HepG2 (cell line): ENCODE results near the gene CAMKMT. TPM values are rescaled to one million over a fixed set of nuclear protein-coding genes. Genes with fewer than 3 reads are reported as not detected.
A peak's percentile ranks its signal among the peaks of the same experiment; 100 is the strongest.

Experiments
- ATAC-seq: fragments of 200-7000 bp; cut with Tn5 transposase; 3 replicates; pipeline ENCODE4 v1.9.1; 2020; ENCODE audit warnings: mild to moderate bottlenecking, moderate library complexity
- BruUV-seq: library from RNA; stranded (reverse); fragments of 400-500 nt; replicated peaks from 2 replicates; lab custom pipeline; 2021; lab: Mats Ljungman, UMichigan
- CTCF ChIA-PET: fragments of 300-600 bp; formaldehyde crosslinking; extraction: SDS; loops from one replicate; lab custom pipeline; 2021; ENCODE audit warnings: low total read pairs, inconsistent platforms, low intra/inter-chr PET ratio; lab: Yijun Ruan, JAX
- POLR2A ChIA-PET: fragments of 350-600 bp; sonication (Branson Sonifier 250); formaldehyde crosslinking; loops from one replicate; lab custom pipeline; 2020; ENCODE audit warnings: antibody characterized with exemption, inconsistent platforms; lab: Yijun Ruan, JAX
- DNase-seq: peaks from one replicate; pipeline ENCODE4 v3.0.0-alpha.2; 2015; ENCODE audit warnings: low spot score
- FAIRE-seq: peaks from 3 replicates; lab custom pipeline; 2011; peaks lifted over from hg19 to GRCh38; lab: Jason Lieb, UNC
- H2AFZ ChIP-seq: one replicate; pipeline ENCODE4 v1.6.1; 2011; ENCODE audit warnings: low read length, inconsistent platforms
- H3K27ac ChIP-seq: fragments of 300-600 bp; 3 replicates; pipeline ENCODE4 v1.8.0; 2011; ENCODE audit warnings: mixed run types, mild to moderate bottlenecking, mixed read lengths, low read length, inconsistent platforms; ENCODE audit not compliant: insufficient read depth; ENCODE audit errors: extremely low read length
- H3K27me3 ChIP-seq, 2 experiments: fragments of 200-600 bp in 1 of 2; 2 replicates in 1 of 2; 3 replicates in 1 of 2; pipeline versions ENCODE4 v1.6.0 to v1.8.0; 2011; ENCODE audit warnings: low read length in 2 of 2, mild to moderate bottlenecking in 2 of 2, moderate library complexity in 2 of 2, inconsistent platforms in 1 of 2; ENCODE audit not compliant: insufficient read depth in 2 of 2, control insufficient read depth in 1 of 2
- H3K36me3 ChIP-seq, 2 experiments: fragments of 200-600 bp in 1 of 2; replicated peaks in 1 of 2; 2 replicates in 1 of 2; 3 replicates in 1 of 2; pipeline versions ENCODE4 v1.5.1 to v1.8.0; 2011; ENCODE audit warnings: low read length in 2 of 2, inconsistent platforms in 1 of 2; ENCODE audit not compliant: insufficient read depth in 2 of 2, control insufficient read depth in 1 of 2
- H3K4me1 ChIP-seq: 2 replicates; pipeline ENCODE4 v1.5.1; 2012; ENCODE audit warnings: low read length, inconsistent platforms; ENCODE audit not compliant: insufficient read depth
- H3K4me2 ChIP-seq: 2 replicates; pipeline ENCODE4 v1.6.0; 2011; ENCODE audit warnings: low read depth, low read length, inconsistent platforms
- H3K4me3 ChIP-seq, 3 experiments: fragments of 200-600 bp in 1 of 3; sonication (generic), shearing (Covaris generic) in 1 of 3; replicated peaks in 1 of 3; 2 replicates each; pipeline ENCODE4 v1.5.1; 2011 to 2016; ENCODE audit warnings: low read length in 3 of 3, inconsistent platforms in 2 of 3, low read depth in 2 of 3, mild to moderate bottlenecking in 2 of 3, control low read depth in 1 of 3, mixed read lengths in 1 of 3; ENCODE audit not compliant: insufficient read depth in 1 of 3
- H3K79me2 ChIP-seq: one replicate; pipeline ENCODE4 v1.6.1; 2011; ENCODE audit warnings: low read length, inconsistent platforms; ENCODE audit not compliant: insufficient read depth
- H3K9ac ChIP-seq: 2 replicates; pipeline ENCODE4 v1.6.0; 2011; ENCODE audit warnings: mild to moderate bottlenecking, low read depth, low read length, inconsistent platforms; ENCODE audit not compliant: insufficient read depth
- H3K9me3 ChIP-seq: 2 replicates; pipeline ENCODE4 v1.5.1; 2012; ENCODE audit warnings: mild to moderate bottlenecking, low read length
- H4K20me1 ChIP-seq: 2 replicates; pipeline ENCODE4 v1.6.0; 2011; ENCODE audit warnings: inconsistent platforms, mild to moderate bottlenecking, low read length, moderate library complexity; ENCODE audit not compliant: insufficient read depth
- ATF1 ChIP-seq: IDR thresholded peaks from 2 replicates; pipeline ENCODE4 v1.6.1; 2016; ENCODE audit warnings: mild to moderate bottlenecking, control low read depth
- LCORL ChIP-seq, 2 experiments: fragments of 450-650 bp in 1 of 2; sonication (generic) in 1 of 2; formaldehyde crosslinking in 1 of 2; IDR thresholded peaks; 2 replicates each; pipeline versions ENCODE4 v1.5.0 to v1.6.1; 2017 to 2020; ENCODE audit warnings: antibody characterized with exemption in 1 of 2, missing genetic modification reagents in 1 of 2
- PRDM15 ChIP-seq: sonication (generic); formaldehyde crosslinking; IDR thresholded peaks from 2 replicates; pipeline ENCODE4 v1.4.0; 2020; ENCODE audit warnings: missing genetic modification reagents
- ZNF512B ChIP-seq: sonication (generic); formaldehyde crosslinking; IDR thresholded peaks from 2 replicates; pipeline ENCODE4 v1.5.1; 2020; ENCODE audit warnings: missing genetic modification reagents, mild to moderate bottlenecking, borderline replicate concordance
- ZNF563 ChIP-seq: sonication (generic); formaldehyde crosslinking; IDR thresholded peaks from 2 replicates; pipeline ENCODE4 v1.8.0; 2022; ENCODE audit warnings: mild to moderate bottlenecking, moderate library complexity, missing genetic modification reagents
- WGBS: methylation state at CpG from one replicate; pipeline ENCODE4 v1.1.6; 2017; ENCODE audit warnings: low lambda C conversion rate; 5-methylcytosine and 5-hydroxymethylcytosine counted together
- in situ Hi-C: cut with HindIII; loops from 2 replicates; pipeline ENCODE4 v1.10.0; 2017; ENCODE audit warnings: low pct_unique_long_range_greater_than_20kb; ENCODE audit not compliant: extremely low pct_ligation_motif_present
- intact Hi-C: fragments of 100-400 bp; cut with micrococcal nuclease; formaldehyde crosslinking; loops from one replicate; pipeline ENCODE4 v1.10.0; 2022; ENCODE audit not compliant: unreplicated experiment
- polyA plus RNA-seq, 8 experiments: library from polyadenylated mRNA; depleted of rRNA in 3 of 8; stranded (reverse) in 7 of 8; unstranded in 1 of 8; fragments of >200 nt; fragmentation: Illumina TruSeq in 4 of 8; extraction: Trizol in 4 of 8; gene quantifications; 2 replicates each; pipeline versions ENCODE4 v1.2.1 to v1.2.3, GENCODE V29; 2011 to 2016; ENCODE audit warnings: low read depth in 4 of 8, missing spikeins in 1 of 8, mixed read lengths in 1 of 8; ENCODE audit not compliant: insufficient read depth in 1 of 8
- total RNA-seq, 5 experiments: library from RNA; depleted of rRNA; stranded (reverse); fragments of >200 nt; fragmentation: Illumina TruSeq; extraction: Trizol; gene quantifications; 2 replicates each; pipeline ENCODE4 v1.2.3, GENCODE V29; 2016; ENCODE audit warnings: low read depth in 1 of 5
- TF ChIP-seq, protein P1 (sequence below): IDR thresholded peaks from 2 replicates; pipeline ENCODE4 v1.6.1; 2016; ENCODE audit warnings: low read depth, missing genetic modification reagents, missing compliant biosample characterization
- TF ChIP-seq, protein P2 (sequence below): sonication (generic); formaldehyde crosslinking; IDR thresholded peaks from 2 replicates; pipeline ENCODE4 v1.4.0; 2020; ENCODE audit warnings: mild to moderate bottlenecking, missing genetic modification reagents

CAMKMT gene
- total and polyA plus RNA-seq, 2 of the 13 experiments (the other 11 are each of a cell fraction or from before 2014, with no cell fraction given), result 6.9 to 20.8 TPM

DNA sequence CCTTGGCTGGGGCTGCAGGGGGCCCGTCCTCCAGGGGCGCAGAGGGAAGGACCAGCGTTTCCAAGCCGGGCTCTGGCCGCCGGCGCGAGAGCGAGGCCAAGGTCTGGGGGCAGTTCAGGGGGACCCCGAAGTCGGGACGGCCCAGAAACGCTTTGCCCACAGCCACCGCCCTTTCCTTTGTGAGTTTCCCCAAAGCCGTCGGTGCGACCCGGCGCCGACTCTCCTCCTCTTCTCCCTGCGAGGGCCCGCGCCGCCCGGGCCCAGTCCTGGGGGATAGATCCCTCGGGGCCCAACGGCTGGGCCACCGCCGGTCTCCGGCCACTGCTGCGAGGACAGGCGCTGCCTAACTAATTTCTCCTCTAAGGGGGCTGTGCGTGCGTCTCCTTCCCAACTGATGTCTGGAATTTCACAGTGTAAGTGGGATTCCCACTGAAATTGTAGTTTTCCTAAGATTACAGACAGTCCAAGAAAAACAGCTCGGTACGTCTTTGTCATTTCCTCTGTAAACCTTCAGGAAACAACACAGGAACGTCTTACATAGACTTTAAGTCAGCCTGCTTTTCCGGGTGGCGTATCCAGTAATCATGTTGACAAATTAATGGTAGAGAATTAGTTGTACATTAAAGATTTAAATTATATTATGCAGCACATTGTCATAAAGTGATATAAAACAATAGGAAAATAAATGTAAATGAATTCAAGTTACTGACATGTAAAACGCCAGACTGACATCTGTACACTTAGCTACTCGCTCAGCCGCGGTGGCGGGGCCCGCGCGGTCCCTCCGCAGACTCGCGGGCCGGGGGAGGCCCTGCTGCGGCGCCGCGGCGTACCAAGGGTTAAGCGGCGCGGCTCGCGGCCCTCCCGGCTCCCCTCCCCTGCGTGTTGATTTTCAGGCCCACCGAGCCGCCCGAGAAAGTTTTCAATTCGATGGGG is 440.4 kb downstream of the CAMKMT start:
- WGBS, result 61% methylated on average over 63 of the region's 67 CpGs
- H3K4me3 ChIP-seq, result peak overlapping the region in 1 of 3 experiments; percentile 41; a peak in 1 of 6 replicates
- H3K4me2 ChIP-seq, result peak overlapping the region; percentile 19
- no peaks in the 10 kb centered on the region for H3K9me3 ChIP-seq
- no peak overlapping the region for H3K27ac ChIP-seq
- FAIRE-seq (no peak), DNase-seq (no peak), ATAC-seq (peak; percentile 28; the same call in 1 of the 3 replicates)
- no TSS peak for BruUV-seq
- no peaks in the 10 kb centered on the region for H3K36me3 ChIP-seq
- POLR2A ChIA-PET, result no interaction called here
- no peak overlapping the region for H3K9ac ChIP-seq
- in situ Hi-C loops, result no loop called here
- no peaks in the 10 kb centered on the region for H3K4me1 ChIP-seq
- no peak overlapping the region for H2AFZ ChIP-seq
- intact Hi-C loops, result no loop called here
- peaks cover 2 to 62% of the 10 kb centered on the region in 2 experiments; a peak in 4 of 5 replicates for H3K27me3 ChIP-seq
- CTCF ChIA-PET, result no interaction called here
- H3K79me2 ChIP-seq, result no peaks in the 10 kb centered on the region
- no peaks in the 10 kb centered on the region for H4K20me1 ChIP-seq
- TF ChIP-seq, protein P1, sequence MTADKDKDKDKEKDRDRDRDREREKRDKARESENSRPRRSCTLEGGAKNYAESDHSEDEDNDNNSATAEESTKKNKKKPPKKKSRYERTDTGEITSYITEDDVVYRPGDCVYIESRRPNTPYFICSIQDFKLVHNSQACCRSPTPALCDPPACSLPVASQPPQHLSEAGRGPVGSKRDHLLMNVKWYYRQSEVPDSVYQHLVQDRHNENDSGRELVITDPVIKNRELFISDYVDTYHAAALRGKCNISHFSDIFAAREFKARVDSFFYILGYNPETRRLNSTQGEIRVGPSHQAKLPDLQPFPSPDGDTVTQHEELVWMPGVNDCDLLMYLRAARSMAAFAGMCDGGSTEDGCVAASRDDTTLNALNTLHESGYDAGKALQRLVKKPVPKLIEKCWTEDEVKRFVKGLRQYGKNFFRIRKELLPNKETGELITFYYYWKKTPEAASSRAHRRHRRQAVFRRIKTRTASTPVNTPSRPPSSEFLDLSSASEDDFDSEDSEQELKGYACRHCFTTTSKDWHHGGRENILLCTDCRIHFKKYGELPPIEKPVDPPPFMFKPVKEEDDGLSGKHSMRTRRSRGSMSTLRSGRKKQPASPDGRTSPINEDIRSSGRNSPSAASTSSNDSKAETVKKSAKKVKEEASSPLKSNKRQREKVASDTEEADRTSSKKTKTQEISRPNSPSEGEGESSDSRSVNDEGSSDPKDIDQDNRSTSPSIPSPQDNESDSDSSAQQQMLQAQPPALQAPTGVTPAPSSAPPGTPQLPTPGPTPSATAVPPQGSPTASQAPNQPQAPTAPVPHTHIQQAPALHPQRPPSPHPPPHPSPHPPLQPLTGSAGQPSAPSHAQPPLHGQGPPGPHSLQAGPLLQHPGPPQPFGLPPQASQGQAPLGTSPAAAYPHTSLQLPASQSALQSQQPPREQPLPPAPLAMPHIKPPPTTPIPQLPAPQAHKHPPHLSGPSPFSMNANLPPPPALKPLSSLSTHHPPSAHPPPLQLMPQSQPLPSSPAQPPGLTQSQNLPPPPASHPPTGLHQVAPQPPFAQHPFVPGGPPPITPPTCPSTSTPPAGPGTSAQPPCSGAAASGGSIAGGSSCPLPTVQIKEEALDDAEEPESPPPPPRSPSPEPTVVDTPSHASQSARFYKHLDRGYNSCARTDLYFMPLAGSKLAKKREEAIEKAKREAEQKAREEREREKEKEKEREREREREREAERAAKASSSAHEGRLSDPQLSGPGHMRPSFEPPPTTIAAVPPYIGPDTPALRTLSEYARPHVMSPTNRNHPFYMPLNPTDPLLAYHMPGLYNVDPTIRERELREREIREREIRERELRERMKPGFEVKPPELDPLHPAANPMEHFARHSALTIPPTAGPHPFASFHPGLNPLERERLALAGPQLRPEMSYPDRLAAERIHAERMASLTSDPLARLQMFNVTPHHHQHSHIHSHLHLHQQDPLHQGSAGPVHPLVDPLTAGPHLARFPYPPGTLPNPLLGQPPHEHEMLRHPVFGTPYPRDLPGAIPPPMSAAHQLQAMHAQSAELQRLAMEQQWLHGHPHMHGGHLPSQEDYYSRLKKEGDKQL (CRISPR knock-in tag), result no peak
- TF ChIP-seq ATF1 (CRISPR knock-in tag), result no peak
- no peak for TF ChIP-seq PRDM15 (CRISPR knock-in tag)
- no peak for TF ChIP-seq LCORL (IDR thresholded peaks at IDR 0.05)
- no peak for TF ChIP-seq LCORL (CRISPR knock-in tag; IDR thresholded peaks at IDR 0.05)
- no peak for TF ChIP-seq ZNF512B (CRISPR knock-in tag)
- TF ChIP-seq, protein P2, sequence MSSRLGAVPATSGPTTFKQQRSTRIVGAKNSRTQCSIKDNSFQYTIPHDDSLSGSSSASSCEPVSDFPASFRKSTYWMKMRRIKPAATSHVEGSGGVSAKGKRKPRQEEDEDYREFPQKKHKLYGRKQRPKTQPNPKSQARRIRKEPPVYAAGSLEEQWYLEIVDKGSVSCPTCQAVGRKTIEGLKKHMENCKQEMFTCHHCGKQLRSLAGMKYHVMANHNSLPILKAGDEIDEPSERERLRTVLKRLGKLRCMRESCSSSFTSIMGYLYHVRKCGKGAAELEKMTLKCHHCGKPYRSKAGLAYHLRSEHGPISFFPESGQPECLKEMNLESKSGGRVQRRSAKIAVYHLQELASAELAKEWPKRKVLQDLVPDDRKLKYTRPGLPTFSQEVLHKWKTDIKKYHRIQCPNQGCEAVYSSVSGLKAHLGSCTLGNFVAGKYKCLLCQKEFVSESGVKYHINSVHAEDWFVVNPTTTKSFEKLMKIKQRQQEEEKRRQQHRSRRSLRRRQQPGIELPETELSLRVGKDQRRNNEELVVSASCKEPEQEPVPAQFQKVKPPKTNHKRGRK (CRISPR knock-in tag), result no peak
- TF ChIP-seq ZNF563 (CRISPR knock-in tag), result no peak
